DOHH2 (cell line): ENCODE measurements around the gene FAM200C.

Experiments
- EZH2phosphoT487 ChIP-seq: fragments of 200-600 bp; sonication (generic); IDR thresholded peaks from 2 replicates; pipeline ENCODE4 v1.6.1; 2017; ENCODE audit warnings: borderline replicate concordance, mild to moderate bottlenecking, antibody characterized with exemption, low read length, moderate library complexity, mixed read lengths
- TF ChIP-seq, protein P1 (sequence below): fragments of 200-600 bp; sonication (generic); IDR thresholded peaks from one replicate; pipeline ENCODE4 v1.5.1; 2014; ENCODE audit warnings: antibody characterized with exemption, mild to moderate bottlenecking, low read depth, low read length; ENCODE audit not compliant: poor library complexity, severe bottlenecking

DNA sequence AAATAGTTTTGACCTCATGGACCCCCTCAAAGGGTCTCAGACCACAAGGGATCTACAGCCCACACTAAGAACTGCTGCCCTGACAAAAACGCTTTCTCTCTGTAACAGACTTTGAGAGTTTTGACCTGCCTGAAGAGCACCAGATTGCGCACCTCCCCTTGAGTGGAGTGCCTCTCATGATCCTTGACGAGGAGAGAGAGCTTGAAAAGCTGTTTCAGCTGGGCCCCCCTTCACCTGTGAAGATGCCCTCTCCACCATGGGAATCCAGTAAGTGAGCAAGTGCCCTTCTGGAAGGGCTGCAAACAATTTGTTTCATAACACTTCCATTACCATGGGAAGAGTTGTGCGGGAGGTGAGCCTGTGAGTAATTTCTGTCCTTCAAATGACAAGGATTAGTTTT lies 27.8 kb upstream of the FAM200C start:
- TF ChIP-seq, protein P1, sequence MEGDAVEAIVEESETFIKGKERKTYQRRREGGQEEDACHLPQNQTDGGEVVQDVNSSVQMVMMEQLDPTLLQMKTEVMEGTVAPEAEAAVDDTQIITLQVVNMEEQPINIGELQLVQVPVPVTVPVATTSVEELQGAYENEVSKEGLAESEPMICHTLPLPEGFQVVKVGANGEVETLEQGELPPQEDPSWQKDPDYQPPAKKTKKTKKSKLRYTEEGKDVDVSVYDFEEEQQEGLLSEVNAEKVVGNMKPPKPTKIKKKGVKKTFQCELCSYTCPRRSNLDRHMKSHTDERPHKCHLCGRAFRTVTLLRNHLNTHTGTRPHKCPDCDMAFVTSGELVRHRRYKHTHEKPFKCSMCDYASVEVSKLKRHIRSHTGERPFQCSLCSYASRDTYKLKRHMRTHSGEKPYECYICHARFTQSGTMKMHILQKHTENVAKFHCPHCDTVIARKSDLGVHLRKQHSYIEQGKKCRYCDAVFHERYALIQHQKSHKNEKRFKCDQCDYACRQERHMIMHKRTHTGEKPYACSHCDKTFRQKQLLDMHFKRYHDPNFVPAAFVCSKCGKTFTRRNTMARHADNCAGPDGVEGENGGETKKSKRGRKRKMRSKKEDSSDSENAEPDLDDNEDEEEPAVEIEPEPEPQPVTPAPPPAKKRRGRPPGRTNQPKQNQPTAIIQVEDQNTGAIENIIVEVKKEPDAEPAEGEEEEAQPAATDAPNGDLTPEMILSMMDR, result no peak
- TF ChIP-seq EZH2phosphoT487, result no peak
